DOHH2 (cell line): ENCODE measurements around the gene HNRNPM.

Source experiments
- H3F3A ChIP-seq: fragments of 200-600 bp; sonication (generic), shearing (Covaris generic); 2 replicates; pipeline ENCODE4 v1.6.0; 2016; ENCODE audit warnings: antibody characterized with exemption, mild to moderate bottlenecking; ENCODE audit not compliant: control insufficient read depth, insufficient read depth
- H3K27ac ChIP-seq: fragments of 200-600 bp; sonication (generic); 2 replicates; pipeline ENCODE4 v1.5.1; 2014; ENCODE audit warnings: low read depth, mild to moderate bottlenecking, low read length, moderate library complexity
- H3K27me3 ChIP-seq: fragments of 200-600 bp; sonication (generic); 2 replicates; pipeline ENCODE4 v1.6.1; 2014; ENCODE audit warnings: mild to moderate bottlenecking, low read length, mixed read lengths; ENCODE audit not compliant: control insufficient read depth
- H3K36me3 ChIP-seq: fragments of 200-600 bp; sonication (generic); 2 replicates; pipeline ENCODE4 v1.6.1; 2014; ENCODE audit warnings: mild to moderate bottlenecking, low read length, moderate library complexity, mixed read lengths; ENCODE audit not compliant: control insufficient read depth
- H3K4me1 ChIP-seq: fragments of 200-600 bp; sonication (generic); 2 replicates; pipeline ENCODE4 v1.6.1; 2014; ENCODE audit warnings: mild to moderate bottlenecking, low read length, mixed read lengths; ENCODE audit not compliant: control insufficient read depth
- H3K4me2 ChIP-seq: fragments of 200-600 bp; sonication (generic); 2 replicates; pipeline ENCODE4 v1.6.0; 2014; ENCODE audit warnings: mild to moderate bottlenecking, low read length, moderate library complexity
- H3K4me3 ChIP-seq: fragments of 200-600 bp; sonication (generic); 2 replicates; pipeline ENCODE4 v1.5.1; 2014; ENCODE audit warnings: mild to moderate bottlenecking, low read length, mixed read lengths
- H3K79me2 ChIP-seq: fragments of 200-600 bp; sonication (generic); 2 replicates; pipeline ENCODE4 v1.6.1; 2014; ENCODE audit warnings: mild to moderate bottlenecking, low read length, mixed read lengths; ENCODE audit not compliant: control insufficient read depth
- H3K9me2 ChIP-seq: fragments of 200-600 bp; sonication (generic); replicated peaks from 2 replicates; pipeline ENCODE4 v1.6.1; 2014; ENCODE audit warnings: mild to moderate bottlenecking, low read length, mixed read lengths; ENCODE audit not compliant: control insufficient read depth
- H3K9me3 ChIP-seq: fragments of 200-600 bp; sonication (generic); 2 replicates; pipeline ENCODE4 v1.6.1; 2014; ENCODE audit warnings: antibody characterized with exemption, low read length, mixed read lengths; ENCODE audit not compliant: control insufficient read depth, insufficient read depth
- H4K20me1 ChIP-seq: fragments of 200-600 bp; sonication (generic); 2 replicates; pipeline ENCODE4 v1.6.0; 2014; ENCODE audit warnings: low read depth, mild to moderate bottlenecking, antibody characterized with exemption, low read length, moderate library complexity; ENCODE audit not compliant: control insufficient read depth, insufficient read depth
- CTCF ChIP-seq: fragments of 200-600 bp; sonication (generic); IDR thresholded peaks from one replicate; pipeline ENCODE4 v1.5.1; 2014; ENCODE audit warnings: antibody characterized with exemption, mild to moderate bottlenecking, low read depth, low read length; ENCODE audit not compliant: poor library complexity, severe bottlenecking
- EZH2phosphoT487 ChIP-seq: fragments of 200-600 bp; sonication (generic); IDR thresholded peaks from 2 replicates; pipeline ENCODE4 v1.6.1; 2017; ENCODE audit warnings: borderline replicate concordance, mild to moderate bottlenecking, antibody characterized with exemption, low read length, moderate library complexity, mixed read lengths

The HNRNPM gene

GRCh38 chr19:8466018-8466417 lies 21.2 kb downstream of the HNRNPM start:
- TF ChIP-seq EZH2phosphoT487 (no peak), CTCF (no peak)
- H3K36me3 ChIP-seq = peaks cover 100% of the 10 kb centered on the region
- H3K4me2 ChIP-seq = no peak overlapping the region
- H3K4me1 ChIP-seq = peaks cover 18% of the 10 kb centered on the region
- peaks cover 8% of the 10 kb centered on the region for H4K20me1 ChIP-seq
- H3K4me3 ChIP-seq = no peak overlapping the region
- H3F3A ChIP-seq = peaks cover 5% of the 10 kb centered on the region; the same call in 1 of the 2 replicates
- H3K27me3 ChIP-seq = no peaks in the 10 kb centered on the region
- no peaks in the 10 kb centered on the region for H3K9me3 ChIP-seq
- H3K79me2 ChIP-seq = peaks cover 91% of the 10 kb centered on the region
- H3K27ac ChIP-seq = no peak overlapping the region
- H3K9me2 ChIP-seq = no peaks in the 10 kb centered on the region

GRCh38 chr19:8468124-8468523 lies 23.3 kb downstream of the HNRNPM start:
- Histone ChIP-seq H3K27ac (no peak overlapping the region), H3K79me2 (peaks cover 87% of the 10 kb centered on the region), H3K27me3 (no peaks in the 10 kb centered on the region), H3K9me2 (no peaks in the 10 kb centered on the region), H3K9me3 (no peaks in the 10 kb centered on the region), H3K4me3 (no peak overlapping the region), H3K4me1 (peaks cover 39% of the 10 kb centered on the region), H4K20me1 (peaks cover 8% of the 10 kb centered on the region), H3K4me2 (no peak overlapping the region), H3F3A (peaks cover 18% of the 10 kb centered on the region), H3K36me3 (peaks cover 100% of the 10 kb centered on the region)
- TF ChIP-seq EZH2phosphoT487 = no peak
- TF ChIP-seq CTCF = no peak

- Histone ChIP-seq H3K4me3 (no peak overlapping the region), H3K79me2 (peaks cover 85% of the 10 kb centered on the region), H3K9me3 (no peaks in the 10 kb centered on the region), H3K27ac (no peak overlapping the region), H3K36me3 (peaks cover 100% of the 10 kb centered on the region), H3F3A (peaks cover 25% of the 10 kb centered on the region), H3K4me2 (no peak overlapping the region), H4K20me1 (peaks cover 9% of the 10 kb centered on the region), H3K27me3 (no peaks in the 10 kb centered on the region), H3K4me1 (peaks cover 47% of the 10 kb centered on the region), H3K9me2 (no peaks in the 10 kb centered on the region)
- TF ChIP-seq EZH2phosphoT487 (no peak), CTCF (no peak)
Observed at GRCh38 chr19:8468761-8469373, 24.1 kb downstream of the HNRNPM start.
